DND-41 (cell line): ENCODE data around the gene TYK2.

Source experiments
- ATAC-seq: fragments of 200-7000 bp; cut with Tn5 transposase; 3 replicates; pipeline ENCODE4 v1.9.1; 2021; ENCODE audit warnings: low read depth; ENCODE audit not compliant: insufficient read depth
- DNase-seq: peaks from one replicate; pipeline ENCODE4 v3.0.0-alpha.2; 2020
- H2AFZ ChIP-seq: 2 replicates; pipeline ENCODE4 v1.6.0; 2012; ENCODE audit warnings: low read depth, low read length
- H3K27ac ChIP-seq: 2 replicates; pipeline ENCODE4 v1.5.1; 2012; ENCODE audit warnings: low read length, inconsistent platforms
- H3K27me3 ChIP-seq: fragments of 200-600 bp; sonication (generic); 2 replicates; pipeline ENCODE4 v1.6.0; 2012; ENCODE audit warnings: low read length, mild to moderate bottlenecking, inconsistent platforms; ENCODE audit not compliant: insufficient read depth, poor library complexity
- H3K36me3 ChIP-seq: 2 replicates; pipeline ENCODE4 v1.5.1; 2012; ENCODE audit warnings: low read length, inconsistent platforms; ENCODE audit not compliant: insufficient read depth
- H3K4me1 ChIP-seq: 2 replicates; pipeline ENCODE4 v1.5.1; 2012; ENCODE audit warnings: mild to moderate bottlenecking, low read length; ENCODE audit not compliant: insufficient read depth
- H3K4me2 ChIP-seq: 2 replicates; pipeline ENCODE4 v1.6.0; 2012; ENCODE audit warnings: mild to moderate bottlenecking, moderate library complexity, low read length, inconsistent platforms; ENCODE audit not compliant: insufficient read depth
- H3K4me3 ChIP-seq, 2 experiments: fragments of 200-600 bp in 1 of 2; shearing (Covaris generic) in 1 of 2; 2 replicates each; pipeline ENCODE4 v1.5.1; 2012 to 2016; ENCODE audit warnings: inconsistent platforms in 2 of 2, low read length in 2 of 2, mild to moderate bottlenecking in 2 of 2, low read depth in 1 of 2, moderate library complexity in 1 of 2
- H3K79me2 ChIP-seq: 2 replicates; pipeline ENCODE4 v1.6.0; 2012; ENCODE audit warnings: low read length, inconsistent platforms; ENCODE audit not compliant: insufficient read depth
- H3K9ac ChIP-seq: 2 replicates; pipeline ENCODE4 v1.6.0; 2012; ENCODE audit warnings: low read depth, mild to moderate bottlenecking, inconsistent platforms, low read length, moderate library complexity
- H3K9me3 ChIP-seq: 2 replicates; pipeline ENCODE4 v1.5.1; 2012; ENCODE audit warnings: low read length, moderate library complexity, mild to moderate bottlenecking, inconsistent platforms; ENCODE audit not compliant: insufficient read depth, severe bottlenecking
- H4K20me1 ChIP-seq: 2 replicates; pipeline ENCODE4 v1.6.0; 2012; ENCODE audit warnings: low read length; ENCODE audit not compliant: insufficient read depth
- CTCF ChIP-seq: IDR thresholded peaks from 2 replicates; pipeline ENCODE4 v1.5.1; 2012; ENCODE audit warnings: borderline replicate concordance, low read length, moderate library complexity, mild to moderate bottlenecking; ENCODE audit not compliant: poor library complexity, severe bottlenecking; ENCODE audit errors: extremely low read depth
- EZH2 ChIP-seq: IDR thresholded peaks from 3 replicates; pipeline ENCODE4 v1.6.1; 2012; ENCODE audit warnings: borderline replicate concordance, low read depth, mild to moderate bottlenecking, moderate library complexity, low read length, inconsistent platforms; ENCODE audit not compliant: severe bottlenecking

Gene TYK2

GRCh38 chr19:10406191-10406590, 25.8 kb upstream of the TYK2 start:
- no peak overlapping the region for H2AFZ ChIP-seq
- no peak overlapping the region for H3K4me3 ChIP-seq
- H3K36me3 ChIP-seq: peaks cover 2% of the 10 kb centered on the region; the same call in 1 of the 2 replicates
- H3K9me3 ChIP-seq: no peaks in the 10 kb centered on the region
- no peaks in the 10 kb centered on the region for H3K27me3 ChIP-seq
- ATAC-seq (no peak), DNase-seq (no peak)
- H3K9ac ChIP-seq: no peak overlapping the region
- peaks cover 12% of the 10 kb centered on the region; the same call in 1 of the 2 replicates for H4K20me1 ChIP-seq
- H3K4me1 ChIP-seq: peaks cover 44% of the 10 kb centered on the region
- peaks cover 21% of the 10 kb centered on the region for H3K79me2 ChIP-seq
- no peak overlapping the region for H3K4me2 ChIP-seq
- TF ChIP-seq CTCF (no peak), EZH2 (no peak)
- H3K27ac ChIP-seq: no peak overlapping the region

DNA sequence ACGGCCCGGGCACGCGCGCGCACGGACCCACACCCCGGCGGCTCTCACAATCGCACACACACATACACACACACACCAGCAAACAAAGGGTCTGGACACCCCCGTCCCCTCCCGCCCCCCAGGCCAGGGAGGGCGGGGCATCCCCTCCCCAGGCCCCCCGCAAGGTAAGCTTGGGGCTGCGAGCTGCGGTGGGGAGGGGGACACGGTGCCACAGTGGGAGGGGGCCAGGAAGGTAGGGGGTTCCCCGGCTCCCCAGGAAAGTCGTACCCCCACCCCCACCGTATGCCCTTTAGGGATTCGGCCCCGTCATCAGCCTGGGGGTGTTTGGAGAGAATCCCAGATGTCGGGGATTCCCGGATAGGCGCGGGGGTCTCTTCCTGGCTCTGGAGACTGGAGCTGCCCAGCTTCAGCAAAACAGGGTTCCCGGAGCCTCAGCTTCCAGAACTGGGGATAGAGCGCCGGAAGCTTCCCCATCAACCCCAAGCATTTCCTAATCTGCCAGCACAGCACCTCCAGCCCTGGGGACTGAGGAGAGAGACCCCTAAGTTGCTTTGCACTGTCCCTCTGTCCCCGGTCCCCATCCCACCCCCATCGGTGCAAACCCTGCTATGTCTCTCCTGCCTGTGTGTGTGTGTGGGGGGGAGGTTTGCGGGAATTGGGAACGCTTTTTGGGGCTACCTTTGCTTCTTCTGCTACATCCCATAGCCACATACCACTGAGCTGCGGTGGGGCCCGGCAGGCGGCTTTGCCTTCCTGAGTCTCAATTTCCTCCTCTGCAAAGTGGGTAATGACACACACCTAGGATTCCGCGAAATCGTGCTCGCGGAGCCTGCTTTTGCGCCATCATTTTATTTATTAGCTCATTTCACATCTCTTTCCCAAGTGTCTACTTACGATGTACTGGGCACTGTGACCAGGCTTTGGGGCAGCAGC, 24.8 kb upstream of the TYK2 start:
- TF ChIP-seq CTCF (no peak), EZH2 (no peak)

GRCh38 chr19:10403137-10404021, 23.0 kb upstream of the TYK2 start, which contains the start of gene CDC37:
TSS of gene CDC37 (minus strand) at chr19:10403542. CDS start at chr19:10403479, 63 bp downstream.
- peaks cover 31% of the 10 kb centered on the region for H4K20me1 ChIP-seq
- peak within 1 kb of the TSS; percentile 96 for H2AFZ ChIP-seq
- peak within 1 kb of the TSS; percentile 80 for H3K27ac ChIP-seq
- peaks cover 43% of the 10 kb centered on the region for H3K4me1 ChIP-seq
- H3K9me3 ChIP-seq: no peaks in the 10 kb centered on the region
- peaks cover 47% of the 10 kb centered on the region for H3K79me2 ChIP-seq
- H3K4me2 ChIP-seq: peak within 1 kb of the TSS; percentile 98
- H3K27me3 ChIP-seq: no peaks in the 10 kb centered on the region
- peaks cover 17% of the 10 kb centered on the region for H3K36me3 ChIP-seq
- peak within 1 kb of the TSS; percentile 91 to 94 for H3K4me3 ChIP-seq
- peak; percentile 98 for DNase-seq
- peak within 1 kb of the TSS; percentile 83 for H3K9ac ChIP-seq
- TF ChIP-seq EZH2: no peak
- TF ChIP-seq CTCF: no peak
- ATAC-seq: peak; percentile 85

More for the DNA sequence above, 24.8 kb upstream of the TYK2 start:
- H3K27ac ChIP-seq: no peak overlapping the region
- peaks cover 21% of the 10 kb centered on the region; the same call in 1 of the 2 replicates for H4K20me1 ChIP-seq
- DNase-seq (no peak), ATAC-seq (no peak)
- peaks cover 54% of the 10 kb centered on the region for H3K4me1 ChIP-seq
- H3K9ac ChIP-seq: no peak overlapping the region; the same call in 1 of the 2 replicates
- H3K4me3 ChIP-seq: no peak overlapping the region
- no peaks in the 10 kb centered on the region for H3K9me3 ChIP-seq
- H3K4me2 ChIP-seq: peak overlapping the region; percentile 98; the same call in 1 of the 2 replicates
- H3K27me3 ChIP-seq: no peaks in the 10 kb centered on the region
- peaks cover 32% of the 10 kb centered on the region for H3K79me2 ChIP-seq
- no peak overlapping the region for H2AFZ ChIP-seq
- peaks cover 9% of the 10 kb centered on the region; the same call in 1 of the 2 replicates for H3K36me3 ChIP-seq
